GM21825 (cell line): ENCODE data around the gene AP1S1.
"Not testable (repeated sequence)": the region's sequence is repeated elsewhere in the genome, so short reads cannot be mapped to it uniquely, and the experiment has no call there.

ENCODE experiments used
- ATAC-seq: cut with Tn5 transposase; IDR thresholded peaks from one replicate; pipeline ENCODE4 v1.9.1; 2021; ENCODE audit warnings: mild to moderate bottlenecking, moderate library complexity; ENCODE audit not compliant: unreplicated experiment

Gene AP1S1

DNA sequence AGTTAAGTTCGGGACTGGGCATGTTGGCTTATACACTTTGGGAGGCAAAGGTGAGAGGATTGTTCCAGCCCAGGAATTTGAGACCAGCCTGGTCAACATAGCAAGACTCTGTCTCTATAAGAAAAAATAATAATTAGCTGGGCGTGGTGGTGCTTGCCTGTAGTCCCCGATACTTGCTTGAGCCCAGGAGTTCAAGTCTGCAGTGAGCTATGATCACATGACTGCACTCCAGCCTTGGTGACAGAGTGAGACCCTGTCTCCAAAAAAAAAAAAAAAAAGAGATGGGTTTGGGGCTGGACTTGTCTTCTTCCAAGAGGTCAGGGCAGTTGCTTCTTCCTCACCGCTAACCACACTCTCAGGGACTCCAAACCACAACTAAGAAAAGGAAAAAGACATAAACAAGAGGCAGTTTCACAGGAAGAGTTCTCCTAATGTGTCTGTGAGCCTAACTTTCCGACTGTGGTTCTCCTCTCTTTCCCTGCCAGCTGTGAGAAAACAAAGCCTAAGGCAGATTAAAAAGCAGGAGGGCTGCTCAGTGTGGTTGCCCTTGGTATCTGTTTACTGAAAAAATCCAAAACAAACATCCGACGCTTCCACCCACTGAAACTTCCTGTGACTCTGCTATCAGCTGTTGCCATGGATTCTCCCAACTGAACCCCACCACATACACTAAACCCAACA lies 29.8 kb upstream of the AP1S1 start:
- no peak for ATAC-seq

DNA sequence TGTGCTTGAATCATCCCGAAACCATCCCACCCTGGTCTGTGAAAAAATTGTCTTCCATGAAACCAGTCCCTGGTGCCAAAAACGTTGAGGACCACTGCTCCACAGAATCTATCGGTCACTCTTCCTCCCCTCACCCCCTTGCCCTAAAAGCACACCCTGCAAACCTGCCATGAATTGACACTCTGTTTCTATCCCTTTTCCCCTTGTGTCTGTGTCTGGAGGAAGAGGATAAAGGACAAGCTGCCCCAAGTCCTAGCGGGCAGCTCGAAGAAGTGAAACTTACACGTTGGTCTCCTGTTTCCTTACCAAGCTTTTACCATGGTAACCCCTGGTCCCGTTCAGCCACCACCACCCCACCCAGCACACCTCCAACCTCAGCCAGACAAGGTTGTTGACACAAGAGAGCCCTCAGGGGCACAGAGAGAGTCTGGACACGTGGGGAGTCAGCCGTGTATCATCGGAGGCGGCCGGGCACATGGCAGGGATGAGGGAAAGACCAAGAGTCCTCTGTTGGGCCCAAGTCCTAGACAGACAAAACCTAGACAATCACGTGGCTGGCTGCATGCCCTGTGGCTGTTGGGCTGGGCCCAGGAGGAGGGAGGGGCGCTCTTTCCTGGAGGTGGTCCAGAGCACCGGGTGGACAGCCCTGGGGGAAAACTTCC lies 28.2 kb upstream of the AP1S1 start:
- ATAC-seq: peak; percentile 65

GRCh38 chr7:101126651-101127459 lies 27.4 kb upstream of the AP1S1 start, which contains the start of gene SERPINE1:
SERPINE1 (plus strand) TSS chr7:101127104; CDS start chr7:101128394, 1,290 bp downstream.
- ATAC-seq: peak; percentile 46

GRCh38 chr7:101127460-101128039 lies 26.7 kb upstream of the AP1S1 start:
- no peak for ATAC-seq

DNA sequence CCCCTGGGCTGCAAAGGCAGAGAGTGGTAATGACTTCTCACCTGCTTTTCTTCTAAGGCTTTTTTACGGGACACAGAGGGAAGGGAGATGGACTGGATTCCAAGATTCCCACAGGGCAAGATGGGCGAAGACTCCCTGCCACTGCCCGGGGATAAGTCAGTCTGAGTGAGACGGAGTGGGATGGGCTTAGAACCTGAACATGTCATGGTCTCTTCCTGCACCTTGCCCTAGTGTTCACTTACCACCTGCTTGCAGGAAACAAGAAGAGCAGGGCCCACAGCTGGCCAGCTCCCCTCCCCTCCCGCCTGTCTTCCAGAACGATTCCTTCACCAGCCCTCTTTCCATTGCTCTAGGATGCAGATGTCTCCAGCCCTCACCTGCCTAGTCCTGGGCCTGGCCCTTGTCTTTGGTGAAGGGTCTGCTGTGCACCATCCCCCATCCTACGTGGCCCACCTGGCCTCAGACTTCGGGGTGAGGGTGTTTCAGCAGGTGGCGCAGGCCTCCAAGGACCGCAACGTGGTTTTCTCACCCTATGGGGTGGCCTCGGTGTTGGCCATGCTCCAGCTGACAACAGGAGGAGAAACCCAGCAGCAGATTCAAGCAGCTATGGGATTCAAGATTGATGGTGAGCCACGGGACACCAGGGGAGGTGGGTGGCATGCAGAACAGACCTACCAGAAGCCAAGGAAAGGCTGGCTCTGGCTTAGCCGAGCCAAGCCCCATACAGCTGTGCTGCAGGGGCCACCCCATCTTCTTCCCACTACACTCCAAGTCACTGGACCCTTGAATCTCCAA lies 26.0 kb upstream of the AP1S1 start:
- no peak for ATAC-seq

- ATAC-seq: no peak
Observed at GRCh38 chr7:101129603-101130117, 24.6 kb upstream of the AP1S1 start.

- ATAC-seq: not testable (repeated sequence)
Observed at GRCh38 chr7:101132626-101133600, 21.4 kb upstream of the AP1S1 start.

DNA sequence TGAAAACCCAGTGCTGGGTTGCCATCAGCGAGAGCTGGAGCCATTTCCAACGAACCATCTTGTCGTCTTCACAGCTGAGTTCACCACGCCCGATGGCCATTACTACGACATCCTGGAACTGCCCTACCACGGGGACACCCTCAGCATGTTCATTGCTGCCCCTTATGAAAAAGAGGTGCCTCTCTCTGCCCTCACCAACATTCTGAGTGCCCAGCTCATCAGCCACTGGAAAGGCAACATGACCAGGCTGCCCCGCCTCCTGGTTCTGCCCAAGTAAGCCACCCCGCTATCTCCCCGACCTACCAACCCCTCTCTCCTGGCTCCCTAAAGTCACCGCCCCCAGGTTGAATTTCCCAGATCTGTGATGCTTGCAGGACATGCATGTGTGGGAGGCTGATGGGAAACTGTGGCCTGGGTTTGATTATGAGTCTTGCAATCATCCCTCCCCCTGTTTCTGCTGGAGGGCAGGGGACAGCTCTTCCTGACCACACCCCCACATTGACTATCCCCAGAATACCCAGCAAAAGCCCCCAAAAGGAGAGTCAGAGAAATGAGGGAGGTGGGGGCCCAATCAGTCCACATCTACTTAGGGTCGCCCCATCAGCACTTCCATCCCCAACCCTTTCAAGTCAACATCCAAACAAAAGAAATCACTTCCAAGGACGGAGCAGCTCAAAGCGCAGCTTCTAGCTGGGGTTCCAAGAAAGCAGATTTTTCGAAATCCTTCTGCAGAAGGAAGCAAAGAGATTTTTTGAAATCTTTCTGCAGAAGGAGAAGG lies 20.5 kb upstream of the AP1S1 start:
- ATAC-seq: no peak

GRCh38 chr7:101134399-101134980 lies 19.8 kb upstream of the AP1S1 start:
- no peak for ATAC-seq

DNA sequence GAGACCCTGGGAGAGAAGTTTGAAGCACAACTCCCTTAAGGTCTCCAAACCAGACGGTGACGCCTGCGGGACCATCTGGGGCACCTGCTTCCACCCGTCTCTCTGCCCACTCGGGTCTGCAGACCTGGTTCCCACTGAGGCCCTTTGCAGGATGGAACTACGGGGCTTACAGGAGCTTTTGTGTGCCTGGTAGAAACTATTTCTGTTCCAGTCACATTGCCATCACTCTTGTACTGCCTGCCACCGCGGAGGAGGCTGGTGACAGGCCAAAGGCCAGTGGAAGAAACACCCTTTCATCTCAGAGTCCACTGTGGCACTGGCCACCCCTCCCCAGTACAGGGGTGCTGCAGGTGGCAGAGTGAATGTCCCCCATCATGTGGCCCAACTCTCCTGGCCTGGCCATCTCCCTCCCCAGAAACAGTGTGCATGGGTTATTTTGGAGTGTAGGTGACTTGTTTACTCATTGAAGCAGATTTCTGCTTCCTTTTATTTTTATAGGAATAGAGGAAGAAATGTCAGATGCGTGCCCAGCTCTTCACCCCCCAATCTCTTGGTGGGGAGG lies 16.5 kb upstream of the AP1S1 start:
- ATAC-seq: no peak

- peak; percentile 89 for ATAC-seq
Observed at GRCh38 chr7:101138213-101138870, 15.9 kb upstream of the AP1S1 start.

- no peak for ATAC-seq
Observed at GRCh38 chr7:101140339-101140699, 14.0 kb upstream of the AP1S1 start.

- no peak for ATAC-seq
Observed at GRCh38 chr7:101140746-101141382, 13.4 kb upstream of the AP1S1 start.

GRCh38 chr7:101151908-101152651 lies 2.2 kb upstream of the AP1S1 start:
- ATAC-seq: no peak

- peak; percentile 19 for ATAC-seq
Observed at GRCh38 chr7:101154693-101155102, 422 bp downstream of the AP1S1 start.

DNA sequence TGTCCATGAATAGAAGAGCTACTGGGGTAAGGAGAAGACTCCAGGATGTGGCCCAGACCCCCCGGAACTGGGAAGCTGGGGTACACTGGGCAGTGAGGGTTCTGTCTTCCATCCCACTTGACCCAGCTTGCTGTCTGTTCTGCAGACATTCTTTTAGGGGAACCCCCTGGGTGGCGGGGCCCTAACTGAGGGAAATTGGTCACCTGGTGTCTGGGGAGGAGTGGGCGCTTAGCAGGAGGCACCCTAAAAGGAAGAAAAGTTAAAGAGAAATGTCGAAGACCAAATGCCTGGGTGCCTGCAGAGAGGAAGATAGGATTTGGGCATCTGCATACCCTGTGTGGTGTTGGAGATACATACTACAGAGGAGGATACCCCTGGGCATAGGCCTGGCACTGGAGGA lies 1.0 kb downstream of the AP1S1 start:
- ATAC-seq: no peak
